Right atrium auricular region (tissue), 2 donors: Measurements from ENCODE around the gene MORN1. TPM values are rescaled to one million over a fixed set of nuclear protein-coding genes. Genes with fewer than 3 reads are reported as not detected.

Source experiments
- DNase-seq: peaks from one replicate; pipeline ENCODE4 v3.0.0-alpha.2; 2019; ENCODE audit warnings: low spot score
- H3K27ac ChIP-seq, 2 donors: fragments of 200-600 bp; sonication (generic); 1 replicate in 1 of 2; 2 replicates in 1 of 2; pipeline ENCODE4 v1.5.1; 2016 to 2019
- H3K27me3 ChIP-seq, 2 donors: fragments of 200-600 bp; sonication (generic); one replicate each; pipeline versions ENCODE4 v1.5.1 to v1.6.0; 2017 to 2019
- H3K36me3 ChIP-seq: fragments of 200-600 bp; sonication (generic); one replicate; pipeline ENCODE4 v1.5.1; 2016
- H3K4me1 ChIP-seq, 2 donors: fragments of 200-600 bp; sonication (generic); one replicate each; pipeline versions ENCODE4 v1.5.1 to v1.6.0; 2017 to 2019
- H3K4me3 ChIP-seq, 2 donors: fragments of 200-600 bp; sonication (generic); 1 replicate in 1 of 2; 2 replicates in 1 of 2; pipeline ENCODE4 v1.5.1; 2017 to 2019; ENCODE audit warnings: mild to moderate bottlenecking in 1 of 2, moderate library complexity in 1 of 2
- H3K9me3 ChIP-seq, 2 donors: fragments of 200-600 bp; sonication (generic); one replicate each; pipeline ENCODE4 v1.5.1; 2019
- total RNA-seq, 2 donors: library from RNA; depleted of rRNA; stranded (reverse); fragments of >200 nt; gene quantifications; one replicate each; pipeline ENCODE4 v1.1.0, GENCODE V29; 2016
- TF ChIP-seq, protein P1 (sequence below), 2 donors: fragments of 200-600 bp; sonication (generic); IDR thresholded peaks; one replicate each; pipeline ENCODE4 v1.5.1; 2019; ENCODE audit warnings: antibody characterized with exemption in 2 of 2

The MORN1 gene
- total RNA-seq, 2 donors from 2014 or later: 2.2 to 3.8 TPM

DNA sequence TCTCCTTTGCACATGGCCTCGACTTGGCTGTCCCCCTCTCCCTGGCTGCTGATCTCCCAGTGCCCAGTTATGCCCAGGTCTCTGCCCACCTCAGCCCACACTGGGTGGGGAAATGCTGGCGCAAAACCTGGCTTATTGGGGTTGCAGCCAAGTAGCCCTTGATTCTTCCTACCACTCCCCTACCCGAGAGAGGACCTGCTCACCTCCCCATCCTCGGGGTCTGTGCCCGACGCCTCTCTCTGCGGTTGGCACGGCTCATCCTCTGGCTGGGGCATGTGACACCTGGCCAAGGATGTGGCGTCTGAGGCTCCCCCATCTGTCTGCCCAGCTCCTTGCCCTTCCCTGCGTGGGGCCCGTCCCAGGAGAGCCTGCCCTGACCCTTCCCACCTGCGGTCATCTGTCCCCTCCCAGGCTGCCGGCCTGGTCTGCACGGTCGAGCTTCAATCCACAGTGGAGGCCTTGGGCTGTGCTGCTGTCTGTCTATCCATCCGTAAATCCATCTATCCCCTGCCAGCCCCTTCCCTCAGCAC is 27.5 kb upstream of the MORN1 start:
- Histone ChIP-seq H3K9me3 (peaks cover 0 to 16% of the 10 kb centered on the region in 2 donors), H3K36me3 (no peaks in the 10 kb centered on the region), H3K4me1 (peaks cover 0 to 8% of the 10 kb centered on the region in 2 donors), H3K4me3 (no peak overlapping the region), H3K27ac (no peak overlapping the region), H3K27me3 (no peaks in the 10 kb centered on the region)
- no peak for DNase-seq
- TF ChIP-seq, protein P1, sequence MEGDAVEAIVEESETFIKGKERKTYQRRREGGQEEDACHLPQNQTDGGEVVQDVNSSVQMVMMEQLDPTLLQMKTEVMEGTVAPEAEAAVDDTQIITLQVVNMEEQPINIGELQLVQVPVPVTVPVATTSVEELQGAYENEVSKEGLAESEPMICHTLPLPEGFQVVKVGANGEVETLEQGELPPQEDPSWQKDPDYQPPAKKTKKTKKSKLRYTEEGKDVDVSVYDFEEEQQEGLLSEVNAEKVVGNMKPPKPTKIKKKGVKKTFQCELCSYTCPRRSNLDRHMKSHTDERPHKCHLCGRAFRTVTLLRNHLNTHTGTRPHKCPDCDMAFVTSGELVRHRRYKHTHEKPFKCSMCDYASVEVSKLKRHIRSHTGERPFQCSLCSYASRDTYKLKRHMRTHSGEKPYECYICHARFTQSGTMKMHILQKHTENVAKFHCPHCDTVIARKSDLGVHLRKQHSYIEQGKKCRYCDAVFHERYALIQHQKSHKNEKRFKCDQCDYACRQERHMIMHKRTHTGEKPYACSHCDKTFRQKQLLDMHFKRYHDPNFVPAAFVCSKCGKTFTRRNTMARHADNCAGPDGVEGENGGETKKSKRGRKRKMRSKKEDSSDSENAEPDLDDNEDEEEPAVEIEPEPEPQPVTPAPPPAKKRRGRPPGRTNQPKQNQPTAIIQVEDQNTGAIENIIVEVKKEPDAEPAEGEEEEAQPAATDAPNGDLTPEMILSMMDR (IDR thresholded peaks at IDR 0.05): no peak

GRCh38 chr1:2417833-2418225 is 26.5 kb upstream of the MORN1 start:
- Histone ChIP-seq H3K36me3 (no peaks in the 10 kb centered on the region), H3K27me3 (no peaks in the 10 kb centered on the region), H3K9me3 (peaks cover 0 to 6% of the 10 kb centered on the region in 2 donors), H3K4me3 (no peak overlapping the region), H3K4me1 (peaks cover 0 to 18% of the 10 kb centered on the region in 2 donors), H3K27ac (no peak overlapping the region)
- TF ChIP-seq, protein P1 (IDR thresholded peaks at IDR 0.05): no peak
- DNase-seq: no peak

GRCh38 chr1:2417083-2417832 is 25.9 kb upstream of the MORN1 start:
- H3K27me3 ChIP-seq: no peaks in the 10 kb centered on the region
- no peak for DNase-seq

GRCh38 chr1:2416403-2416802 is 25.0 kb upstream of the MORN1 start:
- TF ChIP-seq, protein P1 (IDR thresholded peaks at IDR 0.05): no peak
- no peaks in the 10 kb centered on the region for H3K27me3 ChIP-seq
- DNase-seq: no peak

More at GRCh38 chr1:2417083-2417832, 25.9 kb upstream of the MORN1 start:
- H3K36me3 ChIP-seq: no peaks in the 10 kb centered on the region
- H3K4me3 ChIP-seq: no peak overlapping the region
- no peak overlapping the region for H3K27ac ChIP-seq
- TF ChIP-seq, protein P1 (IDR thresholded peaks at IDR 0.05): no peak
- peaks cover 0 to 18% of the 10 kb centered on the region in 2 donors for H3K4me1 ChIP-seq
- peaks cover 0 to under 1% of the 10 kb centered on the region in 2 donors for H3K9me3 ChIP-seq

DNA sequence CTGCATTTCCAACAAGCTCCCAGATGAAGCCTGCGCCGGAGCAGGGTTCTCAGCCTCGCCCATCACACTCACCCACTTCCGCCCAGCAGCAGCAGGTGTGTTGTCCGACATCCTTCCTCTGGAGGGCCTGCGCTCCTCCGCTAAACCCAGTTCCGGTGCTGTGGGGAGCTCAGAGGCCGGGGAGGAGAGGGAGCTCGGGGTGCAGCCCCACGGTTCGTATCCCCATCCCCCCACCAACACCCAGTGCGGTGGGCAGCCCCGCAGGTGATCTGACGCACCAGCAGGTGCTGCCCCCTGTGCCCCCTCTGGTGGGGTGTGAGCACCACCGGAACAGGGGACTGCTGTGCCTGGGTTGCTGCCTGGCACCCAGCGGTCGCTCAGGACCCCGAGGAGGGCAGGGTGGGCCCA is 24.5 kb upstream of the MORN1 start:
- TF ChIP-seq, protein P1 (IDR thresholded peaks at IDR 0.05): no peak
- H3K27me3 ChIP-seq: no peaks in the 10 kb centered on the region
- no peaks in the 10 kb centered on the region for H3K36me3 ChIP-seq
- no peak overlapping the region for H3K27ac ChIP-seq
- DNase-seq: no peak
- H3K4me1 ChIP-seq: peaks cover 0 to 26% of the 10 kb centered on the region in 2 donors
- no peak overlapping the region for H3K4me3 ChIP-seq
- no peaks in the 10 kb centered on the region for H3K9me3 ChIP-seq

More at GRCh38 chr1:2416403-2416802, 25.0 kb upstream of the MORN1 start:
- no peaks in the 10 kb centered on the region for H3K36me3 ChIP-seq
- no peak overlapping the region for H3K27ac ChIP-seq
- no peak overlapping the region for H3K4me3 ChIP-seq
- peaks cover 0 to 25% of the 10 kb centered on the region in 2 donors for H3K4me1 ChIP-seq
- H3K9me3 ChIP-seq: no peaks in the 10 kb centered on the region
